ENCODE results near the gene MRE11.
"Not testable (repeated sequence)": the region's sequence is repeated elsewhere in the genome, so short reads cannot be mapped to it uniquely, and the experiment has no call there.

DNA sequence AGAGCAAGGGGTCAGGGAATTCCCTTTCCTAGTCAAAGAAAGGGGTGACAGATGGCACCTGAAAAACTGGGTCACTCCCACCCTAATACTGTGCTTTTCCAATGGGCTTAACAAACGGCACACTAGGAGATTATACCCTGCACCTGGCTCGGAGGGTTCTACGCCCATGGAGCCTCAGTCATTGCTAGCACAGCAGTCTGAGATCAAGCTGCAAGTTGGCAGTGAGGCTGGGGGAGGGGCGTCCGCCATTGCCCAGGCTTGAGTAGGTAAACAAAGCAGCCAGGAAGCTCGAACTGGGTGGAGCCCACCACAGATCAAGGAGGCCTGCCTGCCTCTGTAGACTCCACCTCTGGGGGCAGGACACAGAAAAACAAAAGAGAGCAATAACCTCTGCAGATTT, 123.1 kb downstream of the MRE11 start:
- TF ChIP-seq, protein P1, sequence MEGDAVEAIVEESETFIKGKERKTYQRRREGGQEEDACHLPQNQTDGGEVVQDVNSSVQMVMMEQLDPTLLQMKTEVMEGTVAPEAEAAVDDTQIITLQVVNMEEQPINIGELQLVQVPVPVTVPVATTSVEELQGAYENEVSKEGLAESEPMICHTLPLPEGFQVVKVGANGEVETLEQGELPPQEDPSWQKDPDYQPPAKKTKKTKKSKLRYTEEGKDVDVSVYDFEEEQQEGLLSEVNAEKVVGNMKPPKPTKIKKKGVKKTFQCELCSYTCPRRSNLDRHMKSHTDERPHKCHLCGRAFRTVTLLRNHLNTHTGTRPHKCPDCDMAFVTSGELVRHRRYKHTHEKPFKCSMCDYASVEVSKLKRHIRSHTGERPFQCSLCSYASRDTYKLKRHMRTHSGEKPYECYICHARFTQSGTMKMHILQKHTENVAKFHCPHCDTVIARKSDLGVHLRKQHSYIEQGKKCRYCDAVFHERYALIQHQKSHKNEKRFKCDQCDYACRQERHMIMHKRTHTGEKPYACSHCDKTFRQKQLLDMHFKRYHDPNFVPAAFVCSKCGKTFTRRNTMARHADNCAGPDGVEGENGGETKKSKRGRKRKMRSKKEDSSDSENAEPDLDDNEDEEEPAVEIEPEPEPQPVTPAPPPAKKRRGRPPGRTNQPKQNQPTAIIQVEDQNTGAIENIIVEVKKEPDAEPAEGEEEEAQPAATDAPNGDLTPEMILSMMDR (IDR thresholded peaks at IDR 0.05): not testable (repeated sequence)
- not testable (repeated sequence) for TF ChIP-seq EZH2 (IDR thresholded peaks at IDR 0.05; ENCODE audit: borderline replicate concordance, insufficient read depth, low read depth, low read length, poor library complexity, severe bottlenecking)

Measured in B cell (primary cell).